Measurements from ENCODE around the gene CEP97.

DNA sequence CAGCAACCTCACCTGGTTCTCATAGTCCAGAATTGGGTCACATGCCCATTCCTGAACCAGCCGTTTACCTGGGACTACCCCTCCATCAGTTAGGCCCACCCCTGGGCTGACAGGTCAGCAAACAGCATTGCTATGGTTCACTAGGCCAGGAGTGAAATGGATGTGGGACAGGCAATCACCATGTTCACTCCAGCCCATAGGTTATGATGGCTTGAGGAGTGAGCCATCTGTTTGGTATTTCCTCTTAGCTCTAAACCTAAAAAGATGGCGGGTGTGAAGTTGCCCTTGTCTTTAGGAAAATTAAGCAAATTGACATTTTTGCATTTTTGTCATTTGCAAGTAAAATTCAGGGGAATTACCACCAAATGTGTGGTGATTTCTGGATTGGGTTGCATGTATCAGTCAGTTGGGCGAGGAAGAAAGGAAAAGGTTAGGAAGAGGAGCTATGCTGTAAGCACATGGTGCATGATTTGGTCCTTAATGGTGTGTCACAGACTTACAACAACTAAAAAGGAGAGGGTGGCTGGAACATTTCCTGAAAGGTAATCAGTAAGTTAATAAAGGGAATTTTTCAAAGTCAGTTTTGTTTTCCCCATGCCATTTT, 71.8 kb downstream of the CEP97 start:
- TF ChIP-seq, protein P1, sequence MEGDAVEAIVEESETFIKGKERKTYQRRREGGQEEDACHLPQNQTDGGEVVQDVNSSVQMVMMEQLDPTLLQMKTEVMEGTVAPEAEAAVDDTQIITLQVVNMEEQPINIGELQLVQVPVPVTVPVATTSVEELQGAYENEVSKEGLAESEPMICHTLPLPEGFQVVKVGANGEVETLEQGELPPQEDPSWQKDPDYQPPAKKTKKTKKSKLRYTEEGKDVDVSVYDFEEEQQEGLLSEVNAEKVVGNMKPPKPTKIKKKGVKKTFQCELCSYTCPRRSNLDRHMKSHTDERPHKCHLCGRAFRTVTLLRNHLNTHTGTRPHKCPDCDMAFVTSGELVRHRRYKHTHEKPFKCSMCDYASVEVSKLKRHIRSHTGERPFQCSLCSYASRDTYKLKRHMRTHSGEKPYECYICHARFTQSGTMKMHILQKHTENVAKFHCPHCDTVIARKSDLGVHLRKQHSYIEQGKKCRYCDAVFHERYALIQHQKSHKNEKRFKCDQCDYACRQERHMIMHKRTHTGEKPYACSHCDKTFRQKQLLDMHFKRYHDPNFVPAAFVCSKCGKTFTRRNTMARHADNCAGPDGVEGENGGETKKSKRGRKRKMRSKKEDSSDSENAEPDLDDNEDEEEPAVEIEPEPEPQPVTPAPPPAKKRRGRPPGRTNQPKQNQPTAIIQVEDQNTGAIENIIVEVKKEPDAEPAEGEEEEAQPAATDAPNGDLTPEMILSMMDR (IDR thresholded peaks at IDR 0.05; ENCODE audit: poor library complexity), result no peak
- TF ChIP-seq EZH2phosphoT487 (IDR thresholded peaks at IDR 0.05; ENCODE audit: low read depth, severe bottlenecking, unreplicated experiment) (no peak), EZH2 (IDR thresholded peaks at IDR 0.05; ENCODE audit: borderline replicate concordance) (no peak)

All from hepatocyte (in vitro differentiated cells).